ENCODE results near the gene PEAK3. TPM values are rescaled to one million over a fixed set of nuclear protein-coding genes. Genes with fewer than 3 reads are reported as not detected.

Gene PEAK3
- total RNA-seq, 1 donor from 2014 or later, result 0.77 TPM

DNA sequence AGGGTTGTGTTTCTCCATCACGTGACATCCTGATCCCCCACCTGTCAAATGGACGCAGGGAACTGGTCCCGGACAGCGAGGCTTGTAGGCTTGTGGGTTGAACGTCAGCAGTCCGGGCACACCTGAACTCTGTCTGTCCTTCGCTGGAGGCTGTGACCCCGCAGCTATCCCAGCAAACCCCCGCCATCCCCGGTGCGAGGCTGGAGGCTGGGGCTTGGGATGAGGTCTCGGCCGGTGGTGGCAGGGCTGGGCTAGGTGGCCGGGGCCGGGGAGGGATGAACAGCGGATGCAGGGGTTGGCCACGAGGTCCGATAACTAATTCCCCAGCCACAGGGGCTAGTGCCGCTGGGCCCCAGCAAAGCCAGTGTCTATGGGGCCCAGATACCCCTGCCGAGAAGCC lies 37.6 kb upstream of the PEAK3 start:
- no peak for DNase-seq
- no peaks in the 10 kb centered on the region for H3K27me3 ChIP-seq (ENCODE audit: low read depth)
- intact Hi-C loops (cut with micrococcal nuclease), result no loop called here

DNA sequence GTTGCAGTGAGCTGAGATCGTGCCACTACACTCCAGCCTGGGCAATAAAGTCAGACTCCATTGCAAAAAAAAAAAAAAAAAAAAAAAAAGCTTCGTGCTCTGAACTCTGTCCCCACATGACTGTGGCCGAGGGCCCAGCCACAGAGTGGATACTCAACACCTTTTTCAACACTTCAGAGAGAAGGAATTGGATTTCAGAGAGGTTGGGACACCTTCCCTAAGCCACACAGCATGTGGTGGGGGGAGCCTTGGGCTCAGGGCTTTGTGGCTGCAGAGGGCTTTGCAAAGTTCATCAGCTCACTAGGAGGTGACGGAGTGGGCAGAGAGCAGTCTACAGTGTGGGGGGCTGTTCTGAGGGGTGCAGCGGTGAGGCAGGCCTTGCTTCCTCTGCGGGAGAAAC lies 36.9 kb upstream of the PEAK3 start:
- intact Hi-C loops (cut with micrococcal nuclease), result no loop called here
- Histone ChIP-seq H3K27ac (replicated peaks) (no peak overlapping the region), H3K36me3 (peaks cover 12% of the 10 kb centered on the region), H3K9me3 (replicated peaks) (peaks cover 14% of the 10 kb centered on the region), H3K4me3 (no peak overlapping the region), H3K4me1 (peaks cover 17% of the 10 kb centered on the region), H3K27me3 (ENCODE audit: low read depth) (peaks cover 3% of the 10 kb centered on the region)
- no peak for TF ChIP-seq CTCF (IDR thresholded peaks at IDR 0.05; ENCODE audit: borderline replicate concordance)
- DNase-seq, result no peak

More for the DNA sequence above, 37.6 kb upstream of the PEAK3 start:
- no peak overlapping the region for H3K4me3 ChIP-seq
- H3K9me3 ChIP-seq (replicated peaks), result peaks cover 12% of the 10 kb centered on the region
- TF ChIP-seq CTCF (IDR thresholded peaks at IDR 0.05; ENCODE audit: borderline replicate concordance), result no peak
- H3K27ac ChIP-seq (replicated peaks), result no peak overlapping the region
- peaks cover 16% of the 10 kb centered on the region for H3K36me3 ChIP-seq
- H3K4me1 ChIP-seq, result peaks cover 17% of the 10 kb centered on the region

DNA sequence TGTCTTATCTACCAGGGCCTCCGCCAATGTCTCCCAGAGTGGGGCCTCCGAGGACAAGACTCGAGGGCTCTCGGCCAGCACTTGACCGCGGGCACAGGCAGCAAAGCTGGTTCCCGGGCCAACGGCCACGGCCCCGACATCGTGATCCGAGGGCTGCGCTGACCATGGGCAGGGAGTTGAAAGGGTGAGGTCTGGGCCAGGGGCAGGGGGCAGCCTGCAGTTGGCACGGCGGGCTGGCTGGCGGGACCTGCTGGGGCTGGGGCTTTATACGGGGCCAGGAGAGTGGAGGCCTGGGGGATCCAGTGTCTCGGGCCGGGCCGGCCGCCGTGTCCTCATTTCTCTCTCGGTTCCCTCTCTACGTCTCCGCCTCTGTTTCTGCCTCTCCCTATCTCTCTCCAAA lies 35.8 kb upstream of the PEAK3 start:
- no peak for DNase-seq
- Histone ChIP-seq H3K4me1 (peaks cover 17% of the 10 kb centered on the region), H3K4me3 (no peak overlapping the region), H3K36me3 (peaks cover 1% of the 10 kb centered on the region), H3K9me3 (replicated peaks) (peaks cover 14% of the 10 kb centered on the region), H3K27me3 (ENCODE audit: low read depth) (peaks cover 14% of the 10 kb centered on the region), H3K27ac (replicated peaks) (no peak overlapping the region)
- intact Hi-C loops (cut with micrococcal nuclease), result no loop called here
- no peak for TF ChIP-seq CTCF (IDR thresholded peaks at IDR 0.05; ENCODE audit: borderline replicate concordance)

DNA sequence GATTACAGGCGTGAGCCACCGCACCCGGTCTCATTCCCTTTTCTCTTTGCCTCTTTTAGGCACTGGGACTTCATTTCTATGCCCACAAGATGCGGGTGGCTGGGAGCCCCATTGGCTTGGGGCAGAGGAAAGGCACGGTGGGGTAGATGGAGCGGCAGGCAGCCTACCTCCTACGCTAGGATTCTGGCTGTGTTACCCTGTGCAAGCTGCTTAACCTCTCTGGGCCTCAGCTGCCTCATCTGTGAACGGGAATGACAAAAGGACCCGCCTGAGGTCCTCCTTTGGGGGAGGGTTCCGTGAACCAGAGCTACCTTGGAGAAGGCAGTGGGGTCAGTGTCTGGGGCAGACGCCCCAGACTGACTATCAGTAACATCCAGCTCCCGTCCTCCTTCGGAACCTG lies 35.3 kb upstream of the PEAK3 start:
- Histone ChIP-seq H3K36me3 (no peaks in the 10 kb centered on the region), H3K4me1 (peaks cover 17% of the 10 kb centered on the region), H3K4me3 (no peak overlapping the region), H3K9me3 (replicated peaks) (peaks cover 14% of the 10 kb centered on the region), H3K27me3 (ENCODE audit: low read depth) (peaks cover 19% of the 10 kb centered on the region), H3K27ac (replicated peaks) (no peak overlapping the region)
- DNase-seq, result no peak
- TF ChIP-seq CTCF (IDR thresholded peaks at IDR 0.05; ENCODE audit: borderline replicate concordance), result no peak
- intact Hi-C loops (cut with micrococcal nuclease), result no loop called here

DNA sequence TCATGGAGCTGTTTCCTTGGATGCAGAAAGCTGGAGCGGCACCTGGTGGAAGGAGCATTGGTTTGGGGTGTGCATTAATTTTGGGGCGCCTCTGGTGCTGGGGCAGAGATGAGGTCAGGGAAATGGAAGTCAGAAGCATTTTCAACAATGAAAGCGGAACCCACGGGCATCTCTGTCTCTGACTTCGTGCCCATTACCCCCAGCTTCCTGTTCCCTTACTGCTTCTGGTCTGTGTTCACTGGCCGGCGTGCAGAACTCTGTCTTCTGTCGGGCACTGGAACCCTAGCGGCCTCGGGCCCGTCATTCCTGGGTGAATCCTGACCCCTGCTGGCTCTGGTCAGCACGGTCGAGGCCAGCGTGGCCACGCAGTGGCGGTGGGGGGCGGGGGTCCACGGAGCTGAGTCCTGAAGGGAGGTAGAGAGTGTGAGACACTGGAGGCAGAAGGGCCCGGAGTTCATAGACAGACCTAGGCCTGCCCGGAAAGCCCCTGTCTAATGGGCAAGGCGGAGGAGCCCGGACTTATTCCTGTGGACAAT lies 33.9 kb upstream of the PEAK3 start:
- DNase-seq, result peak; percentile 61
- TF ChIP-seq CTCF (IDR thresholded peaks at IDR 0.05; ENCODE audit: borderline replicate concordance), result peak; percentile 74
- intact Hi-C loops (cut with micrococcal nuclease), result no loop called here
- H3K27me3 ChIP-seq (ENCODE audit: low read depth), result peaks cover 33% of the 10 kb centered on the region
- no peaks in the 10 kb centered on the region for H3K36me3 ChIP-seq
- H3K4me1 ChIP-seq, result peaks cover 17% of the 10 kb centered on the region
- no peak overlapping the region for H3K27ac ChIP-seq (replicated peaks)
- no peak overlapping the region for H3K4me3 ChIP-seq
- peaks cover 14% of the 10 kb centered on the region for H3K9me3 ChIP-seq (replicated peaks)

Measured in left ventricle myocardium inferior (tissue), 1 donor.